Activated naive CD8-positive, alpha-beta T cell treated with anti-CD3 and anti-CD28 coated beads, Interleukin-2, amount 10 ng/mL, durations not matched to agents 7 days and 5 days (primary cell): ENCODE data around the gene GRIK5. TPM values are rescaled to one million over a fixed set of nuclear protein-coding genes. Genes with fewer than 3 reads are reported as not detected.

Experiments used
- ATAC-seq: fragments of 150-1000 bp; cut with Tn5 transposase; one replicate; pipeline ENCODE4 v1.10.0; 2021; ENCODE audit warnings: low read depth, moderate library complexity
- POLR2A ChIA-PET: fragments of 350-600 bp; sonication (Branson Sonifier 250); formaldehyde crosslinking; loops from one replicate; lab custom pipeline; 2021; ENCODE audit warnings: antibody characterized with exemption; lab: Charles Lee
- DNase-seq: peaks from one replicate; pipeline ENCODE4 v3.0.0; 2021
- H3K27ac Mint-ChIP-seq: one replicate; pipeline ENCODE4 v1.8.0; 2022; ENCODE audit warnings: mild to moderate bottlenecking, mixed read lengths
- H3K27me3 Mint-ChIP-seq: one replicate; pipeline ENCODE4 v1.8.0; 2022; ENCODE audit warnings: mild to moderate bottlenecking, moderate library complexity, mixed read lengths
- H3K36me3 Mint-ChIP-seq: one replicate; pipeline ENCODE4 v1.8.0; 2021; ENCODE audit warnings: mild to moderate bottlenecking, mixed read lengths
- H3K4me1 Mint-ChIP-seq: one replicate; pipeline ENCODE4 v1.8.0; 2021; ENCODE audit warnings: mixed read lengths
- H3K4me3 Mint-ChIP-seq: one replicate; pipeline ENCODE4 v1.8.0; 2022; ENCODE audit warnings: mild to moderate bottlenecking, moderate library complexity, mixed read lengths
- H3K9me3 Mint-ChIP-seq: one replicate; pipeline ENCODE4 v1.8.0; 2021; ENCODE audit warnings: mixed read lengths
- total RNA-seq, 2 experiments: library from RNA; stranded (reverse); gene quantifications; one replicate each; pipeline ENCODE4 v1.2.3, GENCODE V29; 2021

Gene GRIK5
- total RNA-seq, 2 experiments from 2014 or later, result 0.44 to 0.79 TPM

GRCh38 chr19:41988947-41989346, 81.1 kb downstream of the GRIK5 start:
- DNase-seq (no peak), ATAC-seq (no peak)
- peaks cover 3% of the 10 kb centered on the region for H3K27me3 Mint-ChIP-seq
- H3K4me1 Mint-ChIP-seq, result peaks cover 8% of the 10 kb centered on the region
- no peaks in the 10 kb centered on the region for H3K9me3 Mint-ChIP-seq
- POLR2A ChIA-PET, result no interaction called here
- no peak overlapping the region for H3K4me3 Mint-ChIP-seq
- H3K27ac Mint-ChIP-seq, result no peak overlapping the region
- no peaks in the 10 kb centered on the region for H3K36me3 Mint-ChIP-seq

- DNase-seq (no peak), ATAC-seq (no peak)
- H3K36me3 Mint-ChIP-seq, result no peaks in the 10 kb centered on the region
- H3K27me3 Mint-ChIP-seq, result no peaks in the 10 kb centered on the region
- no peak overlapping the region for H3K27ac Mint-ChIP-seq
- H3K4me3 Mint-ChIP-seq, result no peak overlapping the region
- no peaks in the 10 kb centered on the region for H3K4me1 Mint-ChIP-seq
- POLR2A ChIA-PET, result interaction anchor here (0.7 kb wide), 1 partner anchor 1545 kb away, joined by 7 read pairs; no protein-coding TSS in a partner anchor
- no peaks in the 10 kb centered on the region for H3K9me3 Mint-ChIP-seq
Measured at GRCh38 chr19:41987141-41987860, 82.7 kb downstream of the GRIK5 start.

- ATAC-seq, result no peak
- POLR2A ChIA-PET, result no interaction called here
Measured at GRCh38 chr19:41984961-41985360, 85.0 kb downstream of the GRIK5 start.

GRCh38 chr19:41981724-41982123, 88.3 kb downstream of the GRIK5 start:
- POLR2A ChIA-PET, result no interaction called here
- DNase-seq, result no peak
- Mint-ChIP-seq H3K27ac (no peak overlapping the region), H3K36me3 (no peaks in the 10 kb centered on the region), H3K4me3 (no peak overlapping the region), H3K27me3 (no peaks in the 10 kb centered on the region), H3K9me3 (no peaks in the 10 kb centered on the region), H3K4me1 (no peaks in the 10 kb centered on the region)
- ATAC-seq, result no peak

More at GRCh38 chr19:41984961-41985360, 85.0 kb downstream of the GRIK5 start:
- no peak overlapping the region for H3K4me3 Mint-ChIP-seq
- DNase-seq, result no peak
- H3K27me3 Mint-ChIP-seq, result no peaks in the 10 kb centered on the region
- H3K9me3 Mint-ChIP-seq, result no peaks in the 10 kb centered on the region
- H3K36me3 Mint-ChIP-seq, result no peaks in the 10 kb centered on the region
- no peaks in the 10 kb centered on the region for H3K4me1 Mint-ChIP-seq
- peak overlapping the region; percentile 28 for H3K27ac Mint-ChIP-seq

DNA sequence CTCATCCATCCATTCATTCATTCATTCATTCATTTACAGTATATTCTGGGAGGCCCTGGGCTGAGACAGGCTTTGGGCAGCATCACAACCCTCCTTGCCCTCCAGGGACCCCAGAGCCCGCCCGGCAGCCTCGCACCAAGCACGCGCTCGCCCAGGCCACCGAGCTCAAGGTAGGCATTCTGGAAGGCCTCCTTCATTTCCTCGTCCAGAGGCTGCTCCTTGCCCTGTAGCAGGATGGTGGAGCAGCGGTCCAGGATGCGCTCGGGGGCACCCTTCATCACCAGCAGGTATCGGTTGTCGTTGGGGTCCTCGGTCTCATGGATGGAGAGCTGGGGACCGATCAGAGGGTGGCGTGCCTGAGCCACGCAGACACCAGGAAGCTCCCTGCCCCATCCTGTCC, 91.5 kb downstream of the GRIK5 start:
- POLR2A ChIA-PET, result no interaction called here
- ATAC-seq (no peak), DNase-seq (no peak)
- H3K9me3 Mint-ChIP-seq, result no peaks in the 10 kb centered on the region
- H3K4me1 Mint-ChIP-seq, result no peaks in the 10 kb centered on the region
- no peaks in the 10 kb centered on the region for H3K27me3 Mint-ChIP-seq
- H3K4me3 Mint-ChIP-seq, result no peak overlapping the region
- H3K27ac Mint-ChIP-seq, result no peak overlapping the region
- no peaks in the 10 kb centered on the region for H3K36me3 Mint-ChIP-seq

- Mint-ChIP-seq H3K4me3 (no peak overlapping the region), H3K36me3 (no peaks in the 10 kb centered on the region), H3K9me3 (no peaks in the 10 kb centered on the region), H3K27me3 (no peaks in the 10 kb centered on the region), H3K4me1 (no peaks in the 10 kb centered on the region), H3K27ac (no peak overlapping the region)
- POLR2A ChIA-PET, result no interaction called here
- ATAC-seq (no peak), DNase-seq (no peak)
Measured at GRCh38 chr19:41977916-41978315, 92.1 kb downstream of the GRIK5 start.

DNA sequence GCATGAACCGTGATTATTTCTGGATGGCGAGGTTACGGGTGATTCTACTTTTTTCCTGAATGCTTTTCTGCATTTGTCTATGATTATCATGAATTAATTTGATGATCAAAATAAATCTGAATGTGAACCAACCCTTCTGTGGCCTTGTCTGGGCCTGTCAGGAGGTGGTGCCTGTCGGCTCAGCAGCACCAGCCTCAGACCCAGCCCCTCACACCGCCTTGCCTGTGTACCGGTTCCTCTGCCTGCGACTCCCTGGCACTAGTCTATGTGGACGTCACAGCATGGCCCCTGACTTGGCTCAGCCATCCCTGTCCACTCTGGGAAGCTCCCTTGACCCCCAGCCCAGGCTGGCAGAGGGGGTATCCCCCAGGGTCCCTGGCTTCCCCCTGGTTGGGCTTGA, 95.4 kb downstream of the GRIK5 start:
- H3K4me3 Mint-ChIP-seq, result no peak overlapping the region
- no peaks in the 10 kb centered on the region for H3K4me1 Mint-ChIP-seq
- POLR2A ChIA-PET, result no interaction called here
- no peaks in the 10 kb centered on the region for H3K9me3 Mint-ChIP-seq
- H3K27me3 Mint-ChIP-seq, result no peaks in the 10 kb centered on the region
- ATAC-seq (no peak), DNase-seq (no peak)
- no peaks in the 10 kb centered on the region for H3K36me3 Mint-ChIP-seq
- no peak overlapping the region for H3K27ac Mint-ChIP-seq

GRCh38 chr19:41971363-41971762, 98.6 kb downstream of the GRIK5 start:
- H3K36me3 Mint-ChIP-seq, result no peaks in the 10 kb centered on the region
- no peak overlapping the region for H3K27ac Mint-ChIP-seq
- POLR2A ChIA-PET, result no interaction called here
- H3K27me3 Mint-ChIP-seq, result no peaks in the 10 kb centered on the region
- no peaks in the 10 kb centered on the region for H3K4me1 Mint-ChIP-seq
- H3K9me3 Mint-ChIP-seq, result no peaks in the 10 kb centered on the region
- H3K4me3 Mint-ChIP-seq, result no peak overlapping the region
- DNase-seq (no peak), ATAC-seq (no peak)

- H3K36me3 Mint-ChIP-seq, result no peaks in the 10 kb centered on the region
- H3K4me1 Mint-ChIP-seq, result no peaks in the 10 kb centered on the region
- H3K27ac Mint-ChIP-seq, result no peak overlapping the region
- H3K4me3 Mint-ChIP-seq, result no peak overlapping the region
- no peaks in the 10 kb centered on the region for H3K27me3 Mint-ChIP-seq
- no peak for ATAC-seq
- no peak for DNase-seq
- POLR2A ChIA-PET, result no interaction called here
- no peaks in the 10 kb centered on the region for H3K9me3 Mint-ChIP-seq
Measured at GRCh38 chr19:41969772-41970458, 100.1 kb downstream of the GRIK5 start.

- no peak for DNase-seq
- Mint-ChIP-seq H3K36me3 (no peaks in the 10 kb centered on the region), H3K9me3 (no peaks in the 10 kb centered on the region), H3K4me1 (no peaks in the 10 kb centered on the region), H3K27me3 (no peaks in the 10 kb centered on the region), H3K4me3 (no peak overlapping the region), H3K27ac (no peak overlapping the region)
- no peak for ATAC-seq
- POLR2A ChIA-PET, result no interaction called here
Measured at GRCh38 chr19:41968751-41969595, 101.0 kb downstream of the GRIK5 start.

DNA sequence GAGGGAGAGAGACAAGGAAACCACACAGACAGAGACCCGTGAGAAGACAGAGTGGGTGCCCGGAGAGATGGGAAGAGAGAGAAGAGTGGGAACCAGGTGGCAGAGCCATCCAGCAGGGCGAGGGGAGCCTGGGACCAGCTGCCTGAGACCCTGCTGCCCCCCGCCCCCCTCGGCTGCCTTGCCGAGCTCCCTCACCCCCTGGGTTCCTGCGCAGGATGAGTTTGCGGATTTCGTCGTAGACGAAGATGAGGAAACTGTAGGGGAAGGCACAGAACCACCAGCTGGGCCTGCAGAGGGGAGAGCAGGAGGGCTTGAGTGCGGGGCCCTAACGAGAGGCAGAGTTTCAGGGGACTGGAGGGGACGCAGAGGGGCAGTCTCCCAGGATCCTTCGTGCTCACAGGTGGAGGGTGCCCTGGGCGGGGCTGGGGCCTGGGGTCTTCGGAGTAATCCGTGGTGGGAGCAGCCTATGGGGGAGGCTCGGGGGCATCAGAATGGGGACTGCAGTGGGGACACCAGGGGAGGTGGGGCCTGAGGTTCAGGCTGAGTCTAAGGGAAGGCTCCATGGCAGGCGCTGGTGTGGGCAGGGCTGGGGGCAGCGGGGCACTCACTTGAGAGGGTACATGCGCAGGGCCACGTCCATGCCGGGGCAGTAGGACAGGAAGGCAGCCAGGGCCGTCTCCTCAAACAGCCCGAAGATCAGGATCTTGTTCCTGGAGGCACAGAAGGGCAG, 102.8 kb downstream of the GRIK5 start:
- Mint-ChIP-seq H3K27me3 (no peaks in the 10 kb centered on the region), H3K4me3 (no peak overlapping the region), H3K36me3 (no peaks in the 10 kb centered on the region), H3K9me3 (no peaks in the 10 kb centered on the region), H3K27ac (peak overlapping the region; percentile 13), H3K4me1 (no peaks in the 10 kb centered on the region)
- POLR2A ChIA-PET, result no interaction called here
- ATAC-seq, result no peak
- DNase-seq, result no peak

- no peaks in the 10 kb centered on the region for H3K36me3 Mint-ChIP-seq
- no peak overlapping the region for H3K27ac Mint-ChIP-seq
- H3K9me3 Mint-ChIP-seq, result no peaks in the 10 kb centered on the region
- ATAC-seq (no peak), DNase-seq (no peak)
- POLR2A ChIA-PET, result no interaction called here
- H3K27me3 Mint-ChIP-seq, result no peaks in the 10 kb centered on the region
- no peak overlapping the region for H3K4me3 Mint-ChIP-seq
- H3K4me1 Mint-ChIP-seq, result peaks cover 2% of the 10 kb centered on the region
Measured at GRCh38 chr19:41965106-41965505, 104.9 kb downstream of the GRIK5 start.

GRCh38 chr19:41960973-41961372, 109.0 kb downstream of the GRIK5 start:
- H3K9me3 Mint-ChIP-seq, result no peaks in the 10 kb centered on the region
- no peaks in the 10 kb centered on the region for H3K27me3 Mint-ChIP-seq
- H3K27ac Mint-ChIP-seq, result peak overlapping the region; percentile 30

More at GRCh38 chr19:41960973-41961372, 109.0 kb downstream of the GRIK5 start:
- H3K36me3 Mint-ChIP-seq, result no peaks in the 10 kb centered on the region
- peaks cover 15% of the 10 kb centered on the region for H3K4me1 Mint-ChIP-seq
- ATAC-seq (no peak), DNase-seq (no peak)
- no peak overlapping the region for H3K4me3 Mint-ChIP-seq
- POLR2A ChIA-PET, result no interaction called here
